D341Med (cell line): ENCODE data around the gene PCF11.

Experiments
- DNase-seq: peaks from one replicate; pipeline ENCODE4 v3.0.0; 2012; ENCODE audit warnings: low spot score

PCF11 gene

GRCh38 chr11:83156144-83156995 is 561 bp upstream of the PCF11 start:
- peak; percentile 93 for DNase-seq

- peak; percentile 67 for DNase-seq
Measured at GRCh38 chr11:83157594-83158356, 844 bp downstream of the PCF11 start.

DNA sequence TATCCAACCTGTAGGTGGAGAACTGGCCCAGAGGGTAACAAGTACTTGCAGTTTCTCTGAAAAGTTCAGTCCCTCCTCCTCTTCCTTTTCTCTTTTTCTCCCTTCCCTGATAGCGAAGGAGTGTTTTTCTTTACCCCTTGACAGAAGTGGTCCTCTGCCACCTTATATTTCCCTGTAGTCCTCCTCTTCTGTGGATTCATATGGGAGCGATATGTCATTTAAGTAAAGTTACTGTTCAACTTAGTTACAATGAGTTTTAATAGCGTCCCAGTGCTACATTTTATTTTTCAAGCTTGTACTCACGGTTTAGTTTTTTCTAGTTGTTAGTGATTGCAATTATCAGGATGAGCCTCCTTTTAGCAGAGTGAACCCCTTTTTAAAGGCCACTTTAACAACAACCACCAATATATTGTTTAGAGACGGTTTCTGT is 1.4 kb downstream of the PCF11 start:
- no peak for DNase-seq

GRCh38 chr11:83158965-83159901 is 2.3 kb downstream of the PCF11 start:
- DNase-seq = no peak

- DNase-seq = no peak
Measured at GRCh38 chr11:83159902-83160865, 3.3 kb downstream of the PCF11 start.

- DNase-seq = no peak
Measured at GRCh38 chr11:83161610-83162199, 4.8 kb downstream of the PCF11 start.

DNA sequence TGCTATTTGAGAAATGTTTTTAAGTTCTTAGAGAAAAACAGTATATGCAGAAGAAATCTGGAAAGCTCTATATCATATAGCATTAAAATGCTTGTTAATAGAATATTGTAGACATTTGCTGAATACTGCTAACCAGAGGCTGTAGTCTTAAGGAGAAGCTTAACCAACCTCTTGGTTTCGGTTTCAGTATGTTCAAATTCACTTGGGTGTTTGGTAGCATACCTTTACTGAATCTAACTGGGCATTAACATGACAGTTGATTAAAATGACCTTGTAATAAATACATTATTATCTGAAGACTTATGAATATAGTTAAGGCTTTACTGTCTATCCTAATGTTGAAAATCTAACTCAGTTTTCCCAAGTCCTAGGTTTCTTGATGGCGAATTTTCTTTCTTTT is 5.4 kb downstream of the PCF11 start:
- DNase-seq = no peak

DNA sequence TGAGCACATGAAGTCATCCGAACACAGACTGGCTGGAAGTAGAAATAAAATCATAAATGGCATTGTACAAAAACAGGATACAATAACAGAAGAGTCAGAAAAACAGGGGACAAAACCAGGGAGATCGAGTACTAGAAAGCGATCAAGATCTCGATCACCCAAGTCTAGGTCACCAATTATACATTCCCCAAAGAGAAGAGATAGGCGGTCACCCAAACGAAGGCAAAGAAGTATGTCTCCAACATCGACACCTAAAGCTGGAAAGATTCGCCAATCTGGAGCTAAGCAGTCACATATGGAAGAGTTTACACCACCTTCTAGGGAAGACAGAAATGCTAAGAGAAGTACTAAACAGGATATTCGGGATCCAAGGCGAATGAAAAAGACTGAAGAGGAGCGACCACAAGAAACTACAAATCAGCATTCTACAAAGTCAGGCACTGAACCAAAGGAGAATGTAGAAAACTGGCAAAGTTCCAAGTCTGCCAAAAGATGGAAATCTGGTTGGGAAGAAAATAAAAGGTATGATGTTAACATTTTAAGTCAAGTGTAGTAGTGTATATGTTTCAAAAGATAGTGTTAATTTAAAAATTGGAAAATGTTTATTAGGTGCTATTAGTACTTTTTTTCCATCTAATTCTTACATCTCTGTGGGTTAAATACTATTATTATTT is 9.4 kb downstream of the PCF11 start:
- DNase-seq = no peak

- DNase-seq = no peak
Measured at GRCh38 chr11:83168756-83169155, 11.8 kb downstream of the PCF11 start.

- no peak for DNase-seq
Measured at GRCh38 chr11:83170865-83171264, 13.9 kb downstream of the PCF11 start.

- DNase-seq = no peak
Measured at GRCh38 chr11:83172551-83172950, 15.6 kb downstream of the PCF11 start.

DNA sequence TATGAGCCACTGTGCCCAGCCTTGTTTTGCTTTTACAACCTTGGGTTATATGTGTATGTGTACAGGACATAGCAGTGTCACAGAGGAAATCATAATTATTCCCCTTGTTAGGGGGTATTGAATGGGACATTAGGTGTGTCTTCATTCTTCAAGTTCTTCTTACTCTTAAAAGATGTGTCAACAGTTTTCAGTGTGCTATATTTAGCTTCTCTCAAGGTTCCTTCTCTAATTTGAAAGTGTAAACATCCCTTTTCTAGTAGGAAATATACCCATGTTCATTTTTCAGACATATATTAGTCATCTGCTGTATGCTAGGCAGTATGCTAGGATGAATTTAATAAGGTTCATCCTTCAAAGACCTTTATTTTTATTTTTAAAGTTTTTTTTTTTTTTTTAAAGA is 17.1 kb downstream of the PCF11 start:
- DNase-seq = no peak

DNA sequence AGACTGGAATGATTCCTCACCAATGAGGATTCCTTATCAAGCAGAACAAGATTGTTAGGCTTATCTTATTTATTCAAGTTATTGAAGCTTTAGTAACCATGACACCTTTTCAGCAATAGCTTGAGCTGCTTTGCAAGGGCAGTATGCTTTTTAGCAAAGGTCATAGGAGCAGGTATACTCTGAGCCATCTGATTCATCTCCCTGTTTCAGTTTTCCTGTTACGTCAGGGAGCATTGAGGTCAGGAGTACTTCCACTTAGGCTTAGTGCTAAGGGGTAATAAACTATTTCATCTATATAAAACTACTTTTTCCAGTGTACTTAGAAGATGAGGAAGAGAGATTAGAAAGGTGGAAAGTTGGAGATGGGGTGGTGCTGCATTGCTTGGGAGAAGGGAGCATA is 18.9 kb downstream of the PCF11 start:
- no peak for DNase-seq

GRCh38 chr11:83181815-83182214 is 24.9 kb downstream of the PCF11 start:
- DNase-seq = no peak

DNA sequence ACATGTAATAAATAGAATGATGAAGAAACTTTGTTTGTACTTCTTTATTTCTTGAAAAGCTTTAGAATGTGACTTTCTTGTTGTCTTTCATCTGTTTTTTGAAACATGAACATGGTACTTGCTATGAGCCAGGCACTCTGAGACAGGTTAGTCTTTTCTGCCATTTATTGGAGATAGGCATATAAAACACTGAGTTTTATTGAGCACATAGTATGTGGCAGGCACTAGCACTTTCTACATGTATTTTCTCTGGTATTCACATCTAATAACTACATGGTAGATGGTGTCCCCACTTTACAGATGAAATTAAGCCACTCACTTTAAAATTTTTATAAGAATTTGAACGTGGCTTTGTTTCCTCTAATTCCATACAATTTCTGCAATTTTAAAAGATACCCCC is 28.8 kb downstream of the PCF11 start:
- no peak for DNase-seq

- DNase-seq = no peak
Measured at GRCh38 chr11:83187465-83187864, 30.5 kb downstream of the PCF11 start.

DNA sequence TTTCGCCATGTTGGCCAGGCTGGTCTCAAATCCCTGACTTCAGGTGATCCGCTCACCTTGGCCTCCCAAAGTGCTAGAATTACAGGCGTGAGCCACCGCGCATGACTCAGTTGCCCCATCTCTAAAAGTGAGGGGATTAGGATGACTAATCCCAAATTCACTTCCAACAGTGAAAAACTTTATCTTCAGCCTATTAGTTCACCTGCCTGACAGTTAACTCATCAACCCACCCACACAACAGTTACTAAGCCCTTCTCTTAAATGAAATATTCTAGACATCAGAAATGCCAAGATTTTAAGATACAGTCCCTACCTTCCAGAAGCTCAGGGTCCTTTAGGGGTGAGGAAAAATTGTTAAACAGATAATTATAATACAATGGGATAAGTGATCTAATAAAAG is 34.6 kb downstream of the PCF11 start:
- DNase-seq = no peak

DNA sequence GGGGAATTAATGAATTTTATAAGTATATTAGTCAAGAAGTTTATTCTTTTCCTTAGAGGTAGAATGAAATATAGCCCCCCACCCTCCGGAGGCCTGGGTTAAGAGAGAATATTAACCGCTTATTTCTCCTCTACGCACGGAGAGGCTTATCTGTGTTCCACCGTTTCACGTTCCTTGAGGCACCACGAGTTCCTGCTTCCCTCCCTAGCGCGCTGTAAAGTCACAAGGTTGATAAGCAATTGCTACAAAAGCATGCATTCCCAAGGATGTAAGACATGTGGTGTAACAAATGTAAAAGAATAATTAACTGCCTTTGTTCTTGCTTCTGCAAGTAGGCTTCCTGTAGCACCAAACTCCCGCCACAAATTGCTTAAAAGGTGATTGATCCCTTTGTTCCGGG is 35.1 kb downstream of the PCF11 start:
- no peak for DNase-seq

DNA sequence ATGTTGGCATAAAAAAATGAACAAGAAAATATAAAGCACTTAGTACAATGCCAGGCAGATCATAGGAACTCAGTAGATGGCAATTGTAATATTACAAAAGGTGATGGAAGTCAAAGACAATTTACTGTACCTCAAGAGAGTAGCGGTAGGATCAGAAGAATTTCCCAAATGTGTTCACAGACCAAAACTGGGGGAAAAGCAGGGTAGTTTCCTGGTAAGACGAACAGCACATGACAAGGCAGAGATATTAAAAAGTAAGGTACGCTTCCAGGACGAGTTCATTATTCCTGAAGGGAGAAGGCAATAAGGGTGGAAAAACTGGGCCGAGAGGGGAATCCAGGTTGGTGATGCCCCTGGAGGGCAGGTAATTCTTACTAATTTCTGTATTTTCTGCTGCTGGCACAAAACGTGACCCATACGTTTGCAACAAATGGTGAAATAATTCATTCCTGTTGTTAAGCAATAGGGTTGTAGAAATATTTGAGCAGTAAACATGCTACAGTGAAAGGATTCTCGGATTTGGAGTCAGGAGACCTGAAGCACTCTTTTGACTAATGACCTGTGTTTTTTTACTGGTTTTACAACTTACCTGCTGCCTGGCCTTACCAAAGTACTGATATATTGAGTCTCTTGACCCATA is 35.8 kb downstream of the PCF11 start:
- DNase-seq = no peak
